AG20443 (cell line): ENCODE measurements around the gene ASTN2.

ENCODE experiments used
- DNase-seq: peaks from one replicate; pipeline ENCODE4 v3.0.0; 2012; ENCODE audit warnings: low spot score, mixed read lengths

The ASTN2 gene

GRCh38 chr9:116809656-116810055 lies 605.2 kb downstream of the ASTN2 start:
- DNase-seq: no peak

- no peak for DNase-seq
Observed at GRCh38 chr9:116806075-116806474, 608.8 kb downstream of the ASTN2 start.

GRCh38 chr9:116800885-116801284 lies 614.0 kb downstream of the ASTN2 start:
- DNase-seq: no peak

- no peak for DNase-seq
Observed at GRCh38 chr9:116800074-116800473, 614.8 kb downstream of the ASTN2 start.

GRCh38 chr9:116798521-116798920 lies 616.3 kb downstream of the ASTN2 start:
- DNase-seq: no peak

- no peak for DNase-seq
Observed at GRCh38 chr9:116797276-116797675, 617.6 kb downstream of the ASTN2 start.

- DNase-seq: no peak
Observed at GRCh38 chr9:116796669-116797068, 618.2 kb downstream of the ASTN2 start.

GRCh38 chr9:116795821-116796220 lies 619.0 kb downstream of the ASTN2 start:
- no peak for DNase-seq

GRCh38 chr9:116792271-116792670 lies 622.6 kb downstream of the ASTN2 start:
- DNase-seq: no peak

- no peak for DNase-seq
Observed at GRCh38 chr9:116791326-116791725, 623.5 kb downstream of the ASTN2 start.

- DNase-seq: no peak
Observed at GRCh38 chr9:116789081-116789480, 625.8 kb downstream of the ASTN2 start.

GRCh38 chr9:116786737-116787136 lies 628.1 kb downstream of the ASTN2 start:
- DNase-seq: no peak

GRCh38 chr9:116777116-116777515 lies 637.7 kb downstream of the ASTN2 start:
- DNase-seq: no peak

GRCh38 chr9:116774421-116775180 lies 640.3 kb downstream of the ASTN2 start:
- DNase-seq: no peak

- DNase-seq: no peak
Observed at GRCh38 chr9:116767219-116767618, 647.6 kb downstream of the ASTN2 start.

GRCh38 chr9:116765011-116765410 lies 649.8 kb downstream of the ASTN2 start:
- no peak for DNase-seq

GRCh38 chr9:116763770-116764169 lies 651.1 kb downstream of the ASTN2 start:
- no peak for DNase-seq

GRCh38 chr9:116760636-116761035 lies 654.2 kb downstream of the ASTN2 start:
- DNase-seq: no peak

- no peak for DNase-seq
Observed at GRCh38 chr9:116757030-116757429, 657.8 kb downstream of the ASTN2 start.

GRCh38 chr9:116753389-116753788 lies 661.5 kb downstream of the ASTN2 start:
- DNase-seq: no peak

GRCh38 chr9:116750510-116750909 lies 664.3 kb downstream of the ASTN2 start:
- DNase-seq: no peak

GRCh38 chr9:116749772-116750171 lies 665.1 kb downstream of the ASTN2 start:
- DNase-seq: no peak

GRCh38 chr9:116749176-116749575 lies 665.7 kb downstream of the ASTN2 start:
- DNase-seq: no peak

GRCh38 chr9:116741742-116742141 lies 673.1 kb downstream of the ASTN2 start:
- DNase-seq: no peak
